Adrenal gland (tissue), 5 donors: ENCODE data around the gene COL16A1.

ENCODE experiments used
- CTCF ChIP-seq, 6 experiments: fragments of 450-650 bp in 4 of 6; fragments of 200-600 bp in 2 of 6; sonication (generic) in 1 of 6; IDR thresholded peaks; 1 replicate in 5 of 6; 2 replicates in 1 of 6; pipeline versions ENCODE4 v1.5.1 to v1.8.0; 2016 to 2021; ENCODE audit warnings: antibody characterized with exemption in 6 of 6, mild to moderate bottlenecking in 2 of 6, moderate library complexity in 1 of 6
- POLR2A ChIP-seq, 2 donors: fragments of 450-650 bp; IDR thresholded peaks; one replicate each; pipeline ENCODE4 v1.6.1; 2017; ENCODE audit warnings: antibody characterized with exemption in 2 of 2, mild to moderate bottlenecking in 2 of 2, moderate library complexity in 1 of 2
- donor health status: DM: no; HTN: no; CAD: no.

- TF ChIP-seq CTCF (IDR thresholded peaks at IDR 0.05) (no peak), POLR2A (IDR thresholded peaks at IDR 0.05) (no peak)
Observed at GRCh38 chr1:31668303-31668883, 35.4 kb downstream of the COL16A1 start.
